Epithelial cell of esophagus (primary cell): ENCODE data around the gene ZNF277.

Experiments used
- DNase-seq: peaks from one replicate; pipeline ENCODE4 v3.0.0; 2010; ENCODE audit warnings: low read depth
- H3K4me3 ChIP-seq: 2 replicates; pipeline ENCODE4 v1.5.1; 2011; ENCODE audit warnings: mild to moderate bottlenecking, low read length, control low read depth
- CTCF ChIP-seq: IDR thresholded peaks from 2 replicates; pipeline ENCODE4 v1.5.1; 2011; ENCODE audit warnings: low read depth, mild to moderate bottlenecking, low read length, control low read depth, inconsistent platforms; ENCODE audit not compliant: insufficient read depth; ENCODE audit errors: missing control alignments

Gene ZNF277

GRCh38 chr7:112257073-112257472 lies 50.6 kb downstream of the ZNF277 start:
- TF ChIP-seq CTCF = no peak
- no peak for DNase-seq
- no peak overlapping the region for H3K4me3 ChIP-seq

- TF ChIP-seq CTCF = no peak
- DNase-seq = no peak
- no peak overlapping the region for H3K4me3 ChIP-seq
Measured at GRCh38 chr7:112260911-112261310, 54.4 kb downstream of the ZNF277 start.

- DNase-seq = no peak
- H3K4me3 ChIP-seq = no peak overlapping the region
- TF ChIP-seq CTCF = no peak
Measured at GRCh38 chr7:112262036-112262435, 55.5 kb downstream of the ZNF277 start.

GRCh38 chr7:112262855-112263487 lies 56.5 kb downstream of the ZNF277 start:
- DNase-seq = no peak
- TF ChIP-seq CTCF = no peak
- no peak overlapping the region for H3K4me3 ChIP-seq

- no peak for TF ChIP-seq CTCF
- no peak for DNase-seq
- no peak overlapping the region for H3K4me3 ChIP-seq
Measured at GRCh38 chr7:112263519-112263918, 57.0 kb downstream of the ZNF277 start.

GRCh38 chr7:112266141-112266540 lies 59.6 kb downstream of the ZNF277 start:
- no peak for DNase-seq
- TF ChIP-seq CTCF = no peak
- H3K4me3 ChIP-seq = no peak overlapping the region

GRCh38 chr7:112266595-112267270 lies 60.2 kb downstream of the ZNF277 start:
- TF ChIP-seq CTCF = no peak
- peak; percentile 33 for DNase-seq
- H3K4me3 ChIP-seq = no peak overlapping the region
